DMS53 treated with DMSO at 0.1 percent for 48 hours (cell line): Measurements from ENCODE around the gene FBP1.
"Not testable (repeated sequence)": the region's sequence is repeated elsewhere in the genome, so short reads cannot be mapped to it uniquely, and the experiment has no call there.

Experiments used
- DNase-seq: peaks from one replicate; lab custom pipeline; 2025; ENCODE audit not compliant: unreplicated experiment; lab: John Stamatoyannopoulos, UW

FBP1 gene

DNA sequence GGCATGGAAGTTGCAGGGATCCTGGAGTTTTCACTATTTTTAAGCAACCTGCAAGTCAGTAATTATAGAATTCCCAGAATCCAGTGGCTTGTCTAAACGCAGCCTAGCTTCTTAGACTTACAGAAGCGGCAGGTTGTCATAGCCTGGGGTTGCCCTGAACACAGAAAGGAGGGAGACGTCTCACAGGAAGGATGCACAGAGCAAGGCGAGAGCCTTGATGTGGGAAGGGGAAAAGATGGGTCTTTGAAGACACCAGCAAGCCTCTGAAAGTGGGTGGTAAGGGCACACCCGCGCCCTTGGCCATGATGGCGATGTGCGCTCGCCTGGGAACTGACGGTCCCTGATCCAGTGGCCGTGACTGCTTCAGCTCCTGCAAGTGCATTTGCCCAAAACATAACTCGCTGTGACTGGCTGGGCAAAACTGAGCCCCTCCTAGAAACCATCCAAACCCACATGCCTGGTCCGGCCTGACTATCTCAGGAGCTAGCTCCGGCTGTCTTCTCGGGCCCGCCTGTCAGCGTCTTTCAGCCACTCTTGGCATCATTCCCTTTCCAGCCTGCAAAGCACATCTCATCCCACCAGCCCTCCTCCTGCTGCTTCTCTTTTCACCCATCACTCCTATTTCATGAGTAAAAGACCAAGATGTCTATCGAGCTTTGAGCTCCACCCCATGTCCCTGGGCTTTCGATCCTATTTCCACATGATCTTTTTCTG is 17.1 kb downstream of the FBP1 start:
- DNase-seq, result no peak

DNA sequence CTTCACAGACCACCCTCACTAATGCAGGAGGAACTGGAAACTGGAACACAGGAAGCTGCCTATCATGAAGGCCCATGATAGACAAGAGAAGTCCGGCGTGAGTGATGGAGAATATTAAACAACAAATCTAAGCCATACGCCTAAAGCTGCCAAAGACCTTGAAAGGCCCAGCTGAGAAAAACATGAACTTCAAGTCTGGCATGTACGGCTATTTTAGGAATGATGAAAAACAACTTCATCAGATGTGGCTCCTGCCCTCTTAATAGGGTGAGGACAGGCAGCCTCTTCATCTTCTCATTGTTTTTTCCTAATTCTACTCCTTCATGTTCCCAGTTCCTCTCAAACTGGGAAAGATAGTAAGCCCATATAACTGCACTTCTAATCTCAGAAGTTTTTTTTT is 20.3 kb downstream of the FBP1 start:
- DNase-seq, result no peak

DNA sequence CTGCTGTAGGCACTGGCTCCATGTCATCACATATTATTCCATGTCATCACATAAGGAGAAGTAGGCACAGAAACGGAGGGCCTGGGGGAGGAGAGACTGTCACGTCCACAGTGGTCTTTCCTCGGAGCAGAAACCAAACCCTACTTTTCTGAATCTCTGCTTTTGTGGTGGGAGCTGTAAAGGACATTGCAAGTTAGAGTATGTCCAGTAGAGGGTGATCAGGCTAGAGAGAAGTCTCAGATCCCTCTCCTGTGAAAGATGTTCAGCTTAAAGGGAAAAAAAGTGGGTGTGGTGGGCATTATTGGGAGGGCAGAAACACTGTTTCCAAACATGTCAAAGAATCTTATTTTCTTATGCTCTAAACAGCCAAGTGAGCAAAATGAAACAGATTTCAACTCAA is 26.3 kb downstream of the FBP1 start:
- no peak for DNase-seq

DNA sequence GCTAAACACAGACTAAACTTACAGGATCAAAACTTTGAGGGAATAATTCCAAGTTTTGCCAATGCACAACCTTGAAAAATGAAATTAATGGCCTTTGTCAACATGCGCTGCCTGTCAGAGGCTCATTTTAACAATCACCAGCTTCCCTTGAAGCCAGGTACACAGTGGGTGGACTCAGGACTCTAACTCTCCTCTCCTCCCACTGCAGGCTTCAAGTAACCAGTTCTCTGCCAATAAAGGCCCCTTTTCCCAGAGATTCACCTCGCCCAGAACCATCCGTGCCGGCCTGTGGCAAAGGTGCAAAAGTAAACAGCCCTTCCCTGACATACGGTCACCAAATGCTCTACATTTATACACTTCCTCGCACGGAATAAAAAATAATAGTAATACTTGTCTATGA is 27.2 kb downstream of the FBP1 start:
- no peak for DNase-seq

DNA sequence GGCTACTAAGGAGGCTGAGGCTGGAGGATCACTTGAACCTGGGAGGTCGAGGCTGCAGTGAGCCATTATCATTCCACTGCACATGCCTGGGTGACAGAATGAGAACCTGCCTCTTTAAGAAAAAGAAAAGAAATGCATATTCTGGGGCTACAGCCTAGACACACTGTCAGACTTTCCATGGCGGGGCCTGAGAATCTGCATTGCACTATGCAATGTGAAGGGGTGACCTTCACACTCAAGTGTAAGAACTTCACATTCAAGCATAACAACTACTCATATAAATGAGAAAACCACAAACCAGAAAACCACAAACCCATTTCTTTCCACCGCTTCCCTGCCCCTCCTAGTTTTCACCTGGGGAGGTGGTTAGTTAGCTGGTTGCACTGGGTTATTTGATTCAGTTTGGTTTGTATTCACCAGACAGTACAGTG is 27.7 kb downstream of the FBP1 start:
- no peak for DNase-seq

DNA sequence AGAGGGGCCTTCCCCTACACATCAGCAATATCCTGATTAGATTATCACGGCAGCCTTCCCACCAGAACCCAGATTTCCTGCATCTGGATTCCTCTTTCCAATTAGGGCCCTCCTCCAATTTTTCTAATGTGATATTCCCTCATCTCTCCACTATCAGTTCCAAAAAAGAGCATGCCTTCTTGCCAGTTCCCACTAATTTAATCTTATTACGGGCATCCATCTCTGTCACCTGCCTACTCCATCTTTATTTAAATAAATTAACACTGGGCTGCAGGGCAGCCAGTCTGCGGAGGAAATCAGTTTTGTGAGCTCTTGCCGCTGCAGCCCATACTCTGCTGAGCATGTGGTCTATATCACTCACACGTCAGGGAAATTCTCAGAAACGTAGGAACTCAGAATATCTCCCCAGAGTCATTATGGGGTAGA is 29.1 kb downstream of the FBP1 start:
- DNase-seq, result no peak

DNA sequence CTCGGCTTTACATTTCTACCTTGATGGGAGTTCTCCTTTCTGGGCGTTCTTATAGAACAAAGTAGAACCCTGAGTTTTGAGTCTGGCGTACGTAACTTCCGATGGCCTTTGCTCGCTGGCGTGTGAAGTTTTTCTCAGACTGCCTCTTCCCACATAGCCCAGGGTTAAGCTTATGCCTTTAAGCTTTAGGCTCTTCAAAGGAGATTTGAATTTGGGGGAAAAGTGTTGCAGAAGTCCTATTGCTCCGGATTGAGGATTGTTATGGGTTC is 32.0 kb downstream of the FBP1 start:
- no peak for DNase-seq

DNA sequence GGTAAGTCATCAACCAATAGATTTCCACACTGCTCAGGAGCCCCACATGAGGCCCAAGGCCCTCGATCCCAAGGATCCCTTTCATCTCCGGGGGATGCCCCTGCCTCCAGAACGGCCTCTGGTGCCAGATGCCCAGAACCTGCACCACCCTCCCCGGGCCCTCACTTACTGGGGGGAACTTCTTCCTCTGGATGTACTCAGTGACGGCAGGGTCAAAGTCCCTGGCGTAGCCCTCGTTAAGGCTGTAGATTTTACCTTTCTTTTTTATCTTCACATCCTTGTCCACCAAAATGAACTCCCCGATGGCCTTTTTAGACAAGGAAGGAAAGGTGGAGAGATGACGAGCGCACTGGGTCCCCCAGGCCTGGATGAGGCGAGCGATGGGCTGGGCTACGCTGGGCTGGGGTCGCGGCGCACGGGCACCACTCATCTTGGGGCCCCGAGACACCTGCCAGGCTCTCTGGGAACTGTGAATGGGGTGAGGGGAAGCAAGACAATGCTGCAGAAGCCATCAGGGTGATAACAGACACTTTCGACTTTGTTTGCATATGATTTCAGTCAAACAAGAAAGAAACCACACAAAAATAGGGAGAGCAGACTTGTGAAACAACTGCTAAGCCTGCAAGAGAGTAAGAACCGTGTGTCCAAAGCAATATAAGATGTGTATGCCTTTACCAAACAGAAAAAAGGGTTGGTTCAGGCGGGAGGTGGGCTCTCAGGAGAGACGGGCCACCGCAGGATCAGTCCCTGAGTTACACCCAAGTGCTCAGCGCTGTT is 32.5 kb downstream of the FBP1 start:
- DNase-seq, result no peak

DNA sequence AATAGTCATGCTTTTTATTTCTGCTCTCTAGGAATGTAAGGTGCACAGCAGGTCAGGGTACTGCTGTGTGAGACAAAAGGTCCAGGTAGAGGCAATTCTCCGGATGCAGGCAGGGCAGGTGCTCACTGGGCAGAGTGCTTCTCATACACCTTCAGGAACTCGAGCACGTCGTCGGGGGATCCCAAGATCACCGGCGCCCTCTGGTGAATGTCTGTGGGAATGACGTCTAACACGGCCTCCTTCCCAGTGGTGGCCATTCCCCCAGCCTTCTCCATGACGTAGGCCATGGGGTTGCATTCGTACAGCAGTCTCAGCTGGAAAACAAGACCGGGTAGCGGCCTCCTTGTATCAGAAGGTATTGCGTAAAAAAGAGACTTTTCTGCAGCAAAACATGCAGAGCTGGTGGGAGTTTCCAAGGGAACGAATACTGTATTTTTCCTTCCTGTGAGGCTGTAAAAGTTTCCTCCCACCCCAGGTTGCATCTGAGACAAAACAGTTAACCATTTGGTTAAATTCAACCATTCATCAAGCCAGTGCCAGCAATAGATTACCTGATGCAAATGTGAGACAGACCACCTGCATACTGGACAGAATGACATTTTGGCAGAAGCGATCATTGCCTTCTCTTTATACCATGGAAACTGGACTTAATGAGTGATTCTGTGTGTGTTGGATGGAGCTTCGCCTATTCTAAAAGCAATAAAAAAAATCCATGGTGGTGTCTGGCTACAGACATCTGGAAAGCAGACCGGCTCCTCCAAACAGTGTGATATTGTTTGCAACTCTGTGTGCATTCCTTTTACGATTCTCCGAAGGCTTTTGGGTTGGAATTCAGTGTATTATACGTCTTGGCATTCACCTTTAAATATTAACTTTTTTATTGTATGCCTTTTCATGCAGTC is 35.8 kb downstream of the FBP1 start:
- DNase-seq, result no peak

DNA sequence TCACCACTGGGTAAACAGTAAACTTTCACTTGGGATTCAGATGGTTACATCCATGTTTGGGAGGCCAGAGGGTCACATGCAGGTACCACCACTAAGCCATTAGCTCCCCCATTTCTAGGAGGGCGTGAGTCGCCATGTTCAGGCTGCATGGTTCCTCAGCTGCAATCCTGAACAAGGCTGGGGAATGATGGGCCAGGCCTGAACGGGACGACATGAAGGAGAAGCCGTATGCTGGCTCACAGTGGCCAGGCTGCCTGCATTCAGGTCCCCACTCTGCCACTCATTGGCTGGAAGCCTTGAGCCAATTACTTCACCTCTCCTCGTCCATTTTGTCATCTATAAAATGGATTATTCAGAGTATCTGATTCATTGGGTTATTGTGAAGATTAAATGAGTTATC is 36.7 kb downstream of the FBP1 start:
- DNase-seq, result no peak

DNA sequence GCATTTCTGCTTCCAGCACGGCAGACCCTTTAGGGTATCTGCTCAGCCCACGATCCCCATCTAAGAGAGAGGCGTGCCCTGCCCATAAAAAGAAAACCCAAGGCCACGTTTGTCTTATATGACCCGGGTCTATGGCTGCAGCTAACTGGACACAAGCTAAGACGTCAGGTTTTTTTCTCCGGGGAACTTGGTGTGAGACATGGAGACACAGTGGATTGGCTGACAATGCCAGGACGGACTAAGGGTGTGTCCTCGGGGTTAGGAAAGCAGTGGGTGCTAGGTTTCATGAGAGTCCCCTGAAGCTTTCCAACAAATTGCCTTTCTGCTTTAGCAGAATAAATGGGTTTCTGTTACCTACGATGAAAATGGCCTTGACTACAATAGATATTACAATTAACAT is 38.6 kb downstream of the FBP1 start:
- DNase-seq, result no peak

DNA sequence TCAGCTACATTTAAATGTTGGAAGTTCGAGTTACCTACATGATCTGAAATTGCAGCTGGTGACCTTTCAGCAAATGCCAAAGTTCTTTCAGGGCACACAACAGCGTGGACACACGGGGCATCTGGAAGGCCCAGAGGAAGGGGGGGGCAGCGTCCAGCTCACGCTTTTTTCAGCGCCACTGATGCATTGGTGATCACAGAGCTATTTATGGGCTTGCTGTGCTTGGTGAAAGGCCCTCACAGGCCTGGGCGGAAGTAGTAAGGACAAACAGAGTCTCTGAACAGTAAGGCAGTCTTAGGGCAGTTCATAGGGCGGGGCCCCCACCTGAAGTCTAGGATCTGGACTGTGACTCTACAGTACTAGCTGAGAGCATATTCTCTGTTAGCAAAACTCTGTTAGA is 39.1 kb downstream of the FBP1 start:
- no peak for DNase-seq

DNA sequence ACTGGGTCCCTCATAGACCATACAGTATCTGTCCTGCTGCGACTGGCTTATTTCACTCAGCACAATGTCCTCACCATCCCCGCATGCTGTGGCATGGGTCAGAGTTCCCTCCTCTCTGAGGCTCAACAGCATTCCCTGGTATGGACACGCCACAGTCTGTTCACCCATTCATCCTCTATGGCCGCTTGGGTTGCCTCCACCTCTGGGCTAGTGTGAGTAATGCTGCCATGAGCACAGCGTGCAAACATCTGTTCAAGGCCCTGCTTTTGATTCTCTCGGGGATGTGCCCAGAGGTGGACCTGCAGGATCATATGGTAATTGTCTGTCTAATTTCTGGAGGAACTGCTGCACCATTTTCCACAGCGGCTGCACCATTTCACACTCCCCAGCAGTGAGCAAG is 40.2 kb downstream of the FBP1 start:
- DNase-seq, result no peak

DNA sequence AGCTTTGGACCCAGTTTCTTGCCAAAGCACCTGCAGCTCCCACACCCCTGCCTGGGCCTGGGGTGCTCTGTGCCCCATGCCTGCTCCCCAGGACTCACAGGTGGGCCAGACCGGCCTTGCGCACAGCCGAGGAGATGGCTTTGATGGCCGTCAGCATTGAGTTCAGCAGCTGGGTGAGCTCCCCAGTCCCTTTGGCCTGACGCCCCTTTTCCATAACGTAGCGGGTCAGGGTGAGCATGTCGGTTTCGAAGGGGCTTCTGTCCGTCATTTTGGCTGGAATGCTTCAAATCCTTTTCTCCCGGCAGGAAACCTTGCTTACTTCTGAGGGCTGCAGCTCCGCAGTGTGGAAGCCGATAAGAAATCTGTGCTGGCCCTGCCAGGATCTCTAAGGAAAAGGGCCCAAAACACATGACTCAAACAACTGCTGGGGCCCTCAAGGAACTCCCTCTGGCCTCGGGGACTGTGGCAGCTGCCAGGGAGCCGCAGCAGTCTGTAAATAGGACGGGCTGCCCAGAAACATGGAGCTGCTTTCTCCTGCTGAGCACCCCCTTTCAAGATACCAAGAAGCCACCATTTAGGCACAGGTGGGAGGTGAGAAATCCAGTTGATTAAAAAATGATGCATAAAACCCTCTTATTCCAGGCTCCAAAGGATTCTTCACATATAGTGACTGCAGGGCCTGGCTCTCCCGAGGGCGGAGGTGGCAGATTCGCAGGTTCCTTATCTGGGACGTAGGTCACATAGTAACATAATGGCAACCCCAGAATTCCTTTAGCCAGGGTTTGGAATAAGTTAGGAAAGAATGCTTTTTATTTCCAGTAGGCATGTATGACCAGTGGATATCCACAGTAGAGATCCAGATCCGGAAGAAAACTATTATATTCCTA is 45.6 kb downstream of the FBP1 start, which contains the start of gene FBP2:
TSS of gene FBP2 (minus strand) at position 366 of the 887 bp plus-strand sequence. CDS start at position 268, 98 bp downstream.
- no peak for DNase-seq

DNA sequence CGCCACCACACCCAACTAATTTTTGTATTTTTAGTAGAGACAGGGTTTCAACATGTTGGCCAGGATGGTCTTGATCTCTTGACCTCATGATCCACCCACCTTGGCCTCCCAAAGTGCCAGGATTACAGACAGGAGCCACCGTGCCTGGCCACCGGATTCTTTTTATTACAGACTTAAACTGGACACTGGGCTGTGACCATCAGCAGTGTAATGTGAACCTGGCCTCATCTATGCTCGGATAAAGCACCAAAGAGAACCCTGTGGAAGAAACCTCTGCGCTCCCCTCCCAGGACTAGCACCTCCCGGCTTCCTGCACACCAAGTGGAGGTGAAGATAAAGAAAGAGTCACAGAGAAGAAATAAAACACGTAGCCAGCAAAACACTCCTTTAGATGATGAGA is 46.6 kb downstream of the FBP1 start:
- DNase-seq, result not testable (repeated sequence)

DNA sequence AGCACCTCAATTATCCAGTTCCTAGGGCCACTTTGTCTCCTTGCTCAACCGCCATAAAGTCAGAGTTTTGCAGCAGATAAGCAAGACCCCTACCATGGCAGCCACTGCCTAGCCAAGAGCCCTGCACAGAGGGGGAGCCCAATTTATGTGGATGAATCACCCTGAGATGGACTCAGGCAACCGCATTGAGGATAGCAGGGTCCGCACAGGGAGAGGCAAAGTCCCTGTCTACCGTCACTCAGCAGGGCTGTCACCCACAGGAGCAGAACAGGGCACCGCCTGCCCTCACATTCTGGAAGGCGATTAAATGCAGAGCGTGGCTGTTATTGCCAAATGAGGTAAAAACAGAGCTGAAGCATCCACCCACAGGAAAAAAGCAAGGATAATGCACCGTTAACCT is 47.4 kb downstream of the FBP1 start:
- no peak for DNase-seq

DNA sequence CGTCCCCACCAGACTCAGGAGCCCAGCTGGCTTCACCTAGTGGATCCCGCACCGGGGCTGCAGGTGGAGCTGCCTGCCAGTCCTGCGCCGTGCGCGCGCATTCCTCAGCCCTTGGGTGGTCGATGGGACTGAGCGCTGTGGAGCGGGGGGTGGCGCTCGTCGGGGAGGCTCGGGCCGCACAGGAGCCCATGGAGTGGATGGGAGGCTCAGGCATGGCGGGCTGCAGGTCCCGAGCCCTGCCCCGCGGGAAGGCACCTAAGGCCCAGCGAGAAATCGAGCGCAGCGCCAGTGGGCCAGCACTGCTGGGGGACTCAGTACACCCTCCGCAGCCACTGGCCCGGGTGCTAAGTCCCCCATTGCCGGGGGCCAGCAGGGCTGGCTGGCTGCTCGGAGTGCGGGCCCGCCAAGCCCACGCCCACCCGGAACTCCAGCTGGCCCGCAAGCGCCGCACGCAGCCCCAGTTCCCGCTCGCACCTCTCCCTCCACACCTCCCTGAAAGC is 48.2 kb downstream of the FBP1 start:
- DNase-seq, result not testable (repeated sequence)

DNA sequence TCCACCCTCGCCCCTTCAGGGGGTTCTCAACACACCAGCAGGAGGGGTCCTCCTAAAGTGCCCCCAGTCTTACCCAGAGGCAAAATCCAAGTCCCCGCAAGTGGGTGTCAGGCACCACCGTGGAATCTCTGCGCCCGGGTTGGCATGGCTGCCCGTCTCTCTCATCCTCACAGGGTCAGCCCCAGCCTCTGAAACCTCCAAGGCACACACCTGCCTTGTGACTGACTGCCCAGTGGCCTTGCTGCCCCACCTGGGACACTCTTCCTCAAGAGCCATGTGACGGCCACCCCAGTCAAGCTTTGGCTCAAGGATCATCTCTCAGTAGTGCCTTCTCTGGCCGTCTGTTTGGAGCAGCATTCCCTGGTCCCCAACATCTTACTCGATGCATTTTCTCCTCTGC is 50.6 kb downstream of the FBP1 start:
- no peak for DNase-seq

DNA sequence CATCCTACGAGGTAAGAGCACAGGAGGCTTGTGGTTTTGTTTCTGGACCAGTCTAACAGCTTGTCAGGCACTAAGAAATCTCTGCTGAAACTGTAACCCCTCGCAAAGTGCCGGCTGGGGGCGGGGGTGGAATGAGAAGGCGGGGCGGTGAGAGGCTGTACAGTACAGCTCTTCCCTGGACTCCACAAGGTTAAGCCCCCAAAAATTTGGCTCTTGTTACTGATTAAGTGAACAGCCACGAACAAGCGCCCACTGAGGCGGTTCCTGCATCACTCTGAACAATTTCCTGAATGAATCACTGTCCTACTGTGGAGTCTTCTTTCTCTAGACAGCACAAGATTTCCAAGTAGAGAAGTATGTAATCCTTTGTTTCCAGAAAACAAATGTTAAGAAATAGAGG is 52.5 kb downstream of the FBP1 start:
- no peak for DNase-seq

DNA sequence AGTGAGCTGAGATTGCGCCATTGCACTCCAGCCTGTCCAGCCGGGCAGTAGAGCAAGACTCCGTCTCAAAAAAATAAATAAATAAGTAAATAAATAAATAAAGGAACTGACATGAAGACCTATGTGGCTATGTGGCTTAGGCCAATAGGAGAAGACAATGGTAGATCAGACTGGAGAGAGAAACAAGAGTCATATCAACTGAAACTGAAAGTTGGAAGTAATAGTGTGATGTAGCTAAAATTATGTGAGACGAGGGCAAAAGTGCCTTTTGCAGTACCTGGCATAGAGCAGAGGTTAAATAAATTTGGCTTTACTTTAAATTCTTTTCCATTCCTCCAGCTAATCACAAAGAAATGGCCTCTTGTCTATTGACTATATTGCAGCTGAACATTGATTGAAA is 53.0 kb downstream of the FBP1 start:
- no peak for DNase-seq

DNA sequence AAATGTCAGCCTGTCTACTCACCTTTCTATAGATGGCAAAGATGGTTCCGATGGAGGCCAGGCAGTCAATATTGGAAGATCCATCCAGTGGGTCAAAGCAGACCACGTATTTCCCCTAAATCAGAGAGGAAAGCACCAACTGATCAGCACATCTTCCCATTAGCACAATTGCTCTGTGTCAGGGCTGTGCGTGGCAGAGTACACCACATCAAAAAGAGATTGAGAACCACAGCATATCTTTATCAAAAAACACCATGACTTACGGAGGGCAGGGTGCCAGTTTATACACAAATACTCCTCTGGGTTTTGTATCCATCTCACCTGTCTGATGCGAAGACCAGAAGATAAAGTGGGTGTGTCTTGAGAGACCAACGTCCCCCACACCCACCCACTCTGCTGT is 54.8 kb downstream of the FBP1 start:
- no peak for DNase-seq
